Keratinocyte (primary cell): ENCODE results near the gene PRKD1.

Experiments used
- EZH2 ChIP-seq: IDR thresholded peaks from one replicate; pipeline ENCODE4 v1.6.1; 2012; ENCODE audit warnings: inconsistent platforms, mild to moderate bottlenecking, low read length, moderate library complexity
- TF ChIP-seq, protein P1 (sequence below), 3 experiments: IDR thresholded peaks in 1 of 3; conservative IDR thresholded peaks in 1 of 3; optimal IDR thresholded peaks in 1 of 3; 2 replicates in 2 of 3; 3 replicates in 1 of 3; pipeline versions ENCODE3 to v1.5.1; 2011; ENCODE audit warnings: low read length in 3 of 3, mild to moderate bottlenecking in 3 of 3, moderate library complexity in 2 of 3, control low read depth in 1 of 3, inconsistent platforms in 1 of 3; ENCODE audit not compliant: insufficient read depth in 2 of 3; ENCODE audit errors: extremely low read depth in 1 of 3

DNA sequence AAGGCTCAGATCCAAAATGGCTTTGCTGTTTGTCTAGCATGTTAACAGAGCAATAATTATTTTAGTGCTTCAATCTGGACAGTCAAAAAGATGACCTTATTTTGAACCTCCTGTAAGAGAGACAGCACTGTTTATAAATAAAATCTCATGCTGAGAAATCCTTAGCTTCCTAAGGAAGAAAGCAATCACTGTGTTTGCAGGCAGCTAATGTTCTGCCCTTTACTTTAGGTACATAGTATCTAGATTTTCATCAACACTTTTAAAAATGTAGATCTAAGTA, 105.3 kb downstream of the PRKD1 start:
- TF ChIP-seq, protein P1, sequence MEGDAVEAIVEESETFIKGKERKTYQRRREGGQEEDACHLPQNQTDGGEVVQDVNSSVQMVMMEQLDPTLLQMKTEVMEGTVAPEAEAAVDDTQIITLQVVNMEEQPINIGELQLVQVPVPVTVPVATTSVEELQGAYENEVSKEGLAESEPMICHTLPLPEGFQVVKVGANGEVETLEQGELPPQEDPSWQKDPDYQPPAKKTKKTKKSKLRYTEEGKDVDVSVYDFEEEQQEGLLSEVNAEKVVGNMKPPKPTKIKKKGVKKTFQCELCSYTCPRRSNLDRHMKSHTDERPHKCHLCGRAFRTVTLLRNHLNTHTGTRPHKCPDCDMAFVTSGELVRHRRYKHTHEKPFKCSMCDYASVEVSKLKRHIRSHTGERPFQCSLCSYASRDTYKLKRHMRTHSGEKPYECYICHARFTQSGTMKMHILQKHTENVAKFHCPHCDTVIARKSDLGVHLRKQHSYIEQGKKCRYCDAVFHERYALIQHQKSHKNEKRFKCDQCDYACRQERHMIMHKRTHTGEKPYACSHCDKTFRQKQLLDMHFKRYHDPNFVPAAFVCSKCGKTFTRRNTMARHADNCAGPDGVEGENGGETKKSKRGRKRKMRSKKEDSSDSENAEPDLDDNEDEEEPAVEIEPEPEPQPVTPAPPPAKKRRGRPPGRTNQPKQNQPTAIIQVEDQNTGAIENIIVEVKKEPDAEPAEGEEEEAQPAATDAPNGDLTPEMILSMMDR (optimal IDR thresholded peaks at IDR 0.05 in 1 of 3, IDR thresholded peaks at IDR 0.05 in 1 of 3, conservative IDR thresholded peaks at IDR 0.05 in 1 of 3; ENCODE audit: extremely low read depth in 1 of 3, insufficient read depth in 2 of 3, low read length in 3 of 3): no peak
- no peak for TF ChIP-seq EZH2
